Skin of body (tissue), 2 donors: ENCODE measurements around the gene PDCL2. TPM values are rescaled to one million over a fixed set of nuclear protein-coding genes. Genes with fewer than 3 reads are reported as not detected.
"Not testable (repeated sequence)": the region's sequence is repeated elsewhere in the genome, so short reads cannot be mapped to it uniquely, and the experiment has no call there.

Experiments used
- DNase-seq: peaks from one replicate; lab custom pipeline; 2025; lab: John Stamatoyannopoulos, UW
- total RNA-seq: library from RNA; depleted of rRNA; stranded (reverse); fragments of >200 nt; gene quantifications from one replicate; pipeline ENCODE4 v1.2.3, GENCODE V29; 2014

PDCL2 gene
- total RNA-seq, 1 donor from 2014 or later = not detected

DNA sequence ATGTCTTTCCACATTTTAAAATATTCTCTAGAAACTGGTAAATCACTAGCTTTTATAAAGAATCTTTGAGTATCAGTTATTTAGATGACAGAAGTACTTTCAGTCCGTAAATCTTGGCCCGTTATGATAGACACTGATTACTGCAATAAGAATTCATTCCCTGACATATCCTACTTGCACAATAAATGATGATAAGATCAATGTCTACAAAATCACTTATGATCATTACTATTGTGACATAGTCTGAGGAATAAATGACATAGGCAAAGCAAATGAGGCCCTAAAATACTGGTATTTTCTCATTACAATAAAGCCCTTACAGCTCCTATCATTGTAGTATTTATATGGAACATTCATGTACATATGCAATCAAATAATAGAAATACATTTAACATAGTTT, 6.6 kb upstream of the PDCL2 start:
- no peak for DNase-seq

DNA sequence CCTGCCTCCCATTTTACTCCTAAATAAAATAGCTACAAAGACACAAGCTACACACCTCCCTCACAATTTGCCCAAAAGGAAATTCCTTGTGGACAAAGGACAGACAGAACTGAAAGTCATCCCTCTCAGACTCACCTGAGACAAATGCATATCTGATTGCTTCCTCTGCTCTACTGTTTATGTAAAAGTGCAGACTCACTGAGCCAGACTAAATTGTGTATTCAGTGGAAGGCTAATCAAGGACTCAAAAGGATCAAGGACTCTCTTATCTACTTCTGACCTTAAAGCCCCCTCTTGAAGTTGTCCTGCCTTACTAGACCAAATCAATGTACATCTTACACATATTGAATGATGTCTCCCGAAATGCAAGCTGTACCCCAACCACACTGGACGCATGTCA, 3.9 kb downstream of the PDCL2 start:
- DNase-seq = no peak

DNA sequence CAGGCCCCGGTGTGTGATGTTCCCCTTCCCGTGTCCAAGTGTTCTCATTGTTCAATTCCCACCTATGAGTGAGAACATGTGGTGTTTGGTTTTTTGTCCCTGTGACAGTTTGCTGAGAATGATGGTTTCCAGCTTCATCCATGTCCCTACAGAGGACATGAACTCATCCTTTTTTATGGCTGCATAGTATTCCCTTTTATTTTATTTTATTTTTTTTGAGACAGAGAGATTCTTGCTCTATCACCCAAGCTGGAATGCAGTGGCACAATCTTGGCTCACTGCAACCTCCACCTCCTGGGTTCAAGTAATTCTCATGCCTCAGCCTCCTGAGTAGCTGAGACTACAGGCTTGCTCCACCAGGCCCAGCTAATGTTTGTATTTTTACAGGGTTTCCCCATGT, 9.3 kb downstream of the PDCL2 start:
- not testable (repeated sequence) for DNase-seq

DNA sequence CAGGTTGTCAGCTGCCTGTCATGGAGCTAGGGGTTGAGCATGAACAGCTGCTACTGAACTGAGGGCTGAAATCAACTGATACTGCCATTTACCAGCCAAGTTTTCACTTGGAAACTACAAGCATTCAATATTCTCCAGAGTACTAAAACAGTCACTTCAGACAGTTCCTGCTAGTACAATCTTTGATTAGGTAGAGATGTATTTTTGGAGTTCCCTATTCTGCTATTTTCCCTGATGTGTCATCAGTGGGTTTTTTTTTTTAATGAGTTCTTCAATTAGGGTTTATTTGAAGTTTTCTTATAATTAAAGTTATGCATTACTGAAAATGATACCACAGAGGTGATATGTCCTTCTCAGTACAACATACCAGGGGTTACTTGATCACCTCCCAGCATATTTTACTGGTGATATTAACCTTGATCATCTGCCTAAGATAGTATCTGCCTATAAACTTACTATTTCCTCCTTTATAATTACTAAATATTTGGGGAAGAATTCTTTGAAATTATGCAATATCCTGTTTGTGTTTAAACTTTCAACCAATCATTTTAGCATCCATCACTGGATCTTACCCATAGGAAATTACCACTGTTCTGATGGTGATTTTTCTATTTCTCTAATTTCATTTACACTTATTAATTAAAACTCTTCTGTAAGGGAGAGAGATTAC, 13.6 kb downstream of the PDCL2 start:
- DNase-seq = no peak

DNA sequence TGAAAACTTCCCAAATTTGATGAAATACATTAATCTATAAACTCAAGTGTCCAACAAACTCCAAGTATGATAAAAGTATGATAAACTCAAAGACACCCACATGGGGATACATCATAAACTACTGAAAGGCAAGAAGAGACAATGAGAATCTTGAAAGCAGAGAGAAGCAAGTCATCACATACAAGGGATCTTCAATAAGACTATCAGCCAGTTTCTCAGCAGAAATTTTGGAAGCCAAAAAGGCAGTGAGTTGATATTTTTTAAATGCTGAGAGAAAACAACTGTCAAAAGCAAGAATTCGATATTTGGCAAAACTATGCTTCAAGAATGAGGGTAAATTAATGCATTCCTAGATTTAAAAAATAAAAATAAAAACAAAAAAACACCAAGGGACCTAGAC, 16.5 kb downstream of the PDCL2 start:
- DNase-seq = no peak

DNA sequence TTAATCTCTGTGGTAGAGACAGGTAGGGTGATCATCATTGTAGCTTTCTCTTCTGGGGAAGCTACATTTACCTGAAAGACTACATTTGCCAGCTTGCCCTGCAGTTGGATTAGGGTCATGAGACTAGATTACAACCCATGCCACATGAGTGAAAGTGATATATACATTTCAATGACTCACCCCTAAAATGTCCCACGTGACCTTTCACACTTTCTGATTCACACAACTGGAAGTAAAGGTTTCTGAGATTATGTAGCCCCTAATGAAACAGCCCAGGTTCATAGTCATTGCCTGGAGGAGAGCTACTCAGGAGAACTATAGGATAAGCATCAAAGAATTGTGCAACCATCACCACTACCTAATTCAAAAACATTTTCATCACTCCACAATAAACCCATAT, 17.8 kb downstream of the PDCL2 start:
- DNase-seq = no peak

DNA sequence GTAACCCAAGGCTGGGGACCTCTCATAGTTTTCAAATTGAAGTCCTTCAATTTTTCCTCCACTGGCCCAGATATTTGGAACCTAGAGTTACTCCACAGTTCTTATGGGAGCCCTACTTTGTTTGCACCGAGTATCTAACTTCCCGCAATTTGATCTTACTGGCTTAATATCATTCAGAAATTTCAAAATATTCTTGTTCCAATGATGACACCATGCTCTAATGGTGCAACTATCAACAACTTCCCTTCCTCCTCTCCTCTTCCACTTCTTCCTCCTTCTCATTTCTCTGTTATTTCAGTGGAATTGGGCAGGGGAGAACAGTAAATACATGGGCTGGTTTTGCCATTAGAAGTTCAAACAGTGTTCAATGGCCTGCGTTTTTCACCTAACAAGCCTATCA, 20.2 kb downstream of the PDCL2 start:
- no peak for DNase-seq

DNA sequence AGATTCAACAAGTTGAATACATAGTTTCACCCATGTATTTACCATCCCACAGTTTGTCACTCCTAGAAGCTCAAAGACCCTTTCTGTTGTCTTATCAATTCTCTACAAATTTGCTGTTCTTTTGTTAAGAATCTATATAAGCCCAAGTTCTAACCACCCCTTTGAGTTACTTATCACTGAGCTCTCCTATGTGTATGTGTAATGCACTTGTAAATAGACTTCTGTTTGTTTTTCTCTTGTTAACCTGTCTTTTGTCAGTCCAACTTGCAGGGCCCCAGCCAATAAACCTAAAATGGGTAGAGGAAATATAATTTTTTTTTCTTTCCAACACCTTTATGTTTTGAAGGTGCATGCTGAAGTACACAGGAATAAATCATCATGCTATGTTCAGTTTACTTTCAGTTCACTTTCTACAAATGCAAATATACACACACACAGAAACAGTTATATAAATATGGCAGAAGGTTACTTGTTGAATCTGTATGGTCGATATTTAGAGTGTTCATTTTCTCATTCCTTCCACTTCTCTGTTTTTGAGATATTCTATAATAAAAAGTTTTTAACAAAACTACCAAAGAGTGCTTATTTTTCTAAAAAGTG, 23.0 kb downstream of the PDCL2 start:
- DNase-seq = no peak

DNA sequence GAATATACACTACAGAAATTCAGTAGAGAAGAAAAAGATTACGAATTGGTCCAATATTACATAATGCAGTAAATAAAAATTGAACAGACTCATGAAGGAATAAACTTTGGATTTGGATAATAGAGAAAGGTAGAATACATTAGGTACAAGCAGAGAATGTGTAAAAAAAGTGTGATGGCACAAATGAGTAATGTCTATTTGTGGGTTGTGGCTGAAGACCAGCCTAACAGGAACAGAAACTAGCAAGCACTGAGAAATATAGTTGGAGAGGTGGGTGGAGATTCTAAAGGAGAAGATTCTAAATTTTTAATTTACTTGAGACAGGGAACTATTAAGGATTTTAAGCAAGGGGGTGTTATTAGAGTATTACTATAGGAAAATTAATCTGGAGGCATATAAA, 30.2 kb downstream of the PDCL2 start:
- DNase-seq = no peak

DNA sequence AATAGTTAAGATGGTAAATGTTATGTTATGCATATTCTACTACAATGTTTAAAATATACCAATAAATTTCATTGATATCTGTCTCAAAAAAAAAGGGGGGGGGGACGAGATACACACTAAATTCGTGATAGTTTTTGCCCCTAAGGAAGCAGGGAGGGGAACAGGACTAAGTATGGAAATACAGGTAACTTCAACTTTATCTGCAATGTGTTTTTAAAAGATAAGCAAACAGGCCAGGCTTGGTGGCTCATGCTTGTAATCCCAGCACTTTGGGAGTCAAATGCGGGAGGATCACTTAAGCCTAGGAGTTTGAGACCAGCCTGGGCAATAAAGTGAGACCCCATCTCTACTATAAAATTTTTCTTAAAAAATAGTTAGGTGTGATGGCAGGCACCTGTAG, 31.9 kb downstream of the PDCL2 start:
- DNase-seq = no peak

DNA sequence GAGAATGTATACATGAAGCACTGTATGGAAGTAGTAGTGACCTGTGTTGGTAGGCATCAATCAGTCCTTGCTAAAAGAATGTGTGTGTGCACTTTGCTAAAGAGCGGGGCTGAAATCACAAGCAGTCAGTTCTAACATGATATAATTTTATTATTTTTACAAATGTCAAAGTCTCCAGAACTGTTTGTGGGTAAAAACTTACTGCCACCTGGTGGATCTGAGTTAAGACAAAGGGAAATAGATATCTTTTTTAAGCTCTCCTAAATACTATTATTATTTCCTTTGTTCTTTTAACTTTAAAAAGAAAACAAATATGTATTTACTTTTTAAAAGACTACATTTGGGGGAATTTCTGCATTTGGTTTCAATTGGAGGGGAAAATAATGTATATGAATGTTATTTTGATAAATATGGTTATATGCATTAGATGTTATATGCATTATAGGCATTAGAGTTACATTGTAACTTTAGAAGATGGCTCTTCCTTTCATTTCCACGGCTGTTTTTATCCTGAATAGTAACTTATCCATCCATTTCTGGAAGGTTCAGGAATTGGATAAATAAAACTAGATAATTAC, 37.5 kb downstream of the PDCL2 start:
- DNase-seq = no peak

DNA sequence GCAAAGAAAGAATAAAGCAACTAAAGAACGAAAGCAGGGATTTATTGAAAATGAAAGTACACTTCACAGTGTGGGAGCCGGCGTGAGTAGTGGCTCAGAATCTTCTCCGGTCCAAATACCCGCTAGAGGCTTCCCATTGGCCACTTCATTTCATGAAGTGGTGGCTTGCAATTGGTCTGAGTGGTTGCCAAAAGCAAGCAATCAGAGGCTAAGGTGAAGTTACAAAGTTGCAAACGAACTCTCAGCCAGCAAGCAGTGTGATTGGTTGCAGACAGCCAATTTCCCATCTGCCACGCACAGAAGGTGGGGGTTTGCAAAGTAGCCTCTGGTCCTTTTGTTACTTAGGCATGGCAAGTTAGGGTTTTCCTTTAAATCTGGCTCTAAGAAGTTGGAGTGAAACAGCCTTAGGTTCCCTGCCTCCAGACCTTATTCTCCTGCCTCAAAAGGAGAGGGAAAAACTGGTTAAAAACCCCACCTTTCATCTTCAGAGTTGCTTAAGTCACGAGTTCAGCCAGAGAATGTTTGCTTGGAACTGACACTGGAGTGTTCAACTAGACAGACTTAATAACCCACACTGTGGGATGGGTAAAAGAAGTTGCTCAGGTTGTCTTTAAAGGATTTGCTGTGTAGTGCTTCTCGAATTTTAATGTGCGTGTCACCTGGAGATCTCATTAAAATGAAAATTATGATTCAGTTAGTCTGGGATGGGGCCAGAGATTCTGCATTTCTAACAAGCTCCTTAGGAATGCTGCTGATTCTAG, 38.4 kb downstream of the PDCL2 start:
- no peak for DNase-seq

DNA sequence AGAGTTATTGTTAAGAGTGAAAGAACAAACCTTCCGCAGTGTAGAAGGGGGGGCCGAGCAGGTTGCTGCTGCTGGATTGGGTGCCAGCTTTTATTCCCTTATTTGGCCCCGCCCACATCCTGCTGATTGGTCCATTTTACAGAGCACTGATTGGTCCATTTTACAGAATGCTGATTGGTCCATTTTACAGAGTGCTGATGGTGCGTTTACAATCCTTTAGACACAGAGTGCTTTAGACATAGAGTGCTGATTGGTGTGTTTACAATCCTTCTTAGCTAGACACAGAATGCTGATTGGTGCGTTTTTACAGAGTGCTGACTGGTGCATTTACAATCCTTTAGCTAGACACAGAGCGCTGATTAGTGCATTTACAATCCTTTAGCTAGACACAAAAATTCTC, 40.1 kb downstream of the PDCL2 start:
- not testable (repeated sequence) for DNase-seq

DNA sequence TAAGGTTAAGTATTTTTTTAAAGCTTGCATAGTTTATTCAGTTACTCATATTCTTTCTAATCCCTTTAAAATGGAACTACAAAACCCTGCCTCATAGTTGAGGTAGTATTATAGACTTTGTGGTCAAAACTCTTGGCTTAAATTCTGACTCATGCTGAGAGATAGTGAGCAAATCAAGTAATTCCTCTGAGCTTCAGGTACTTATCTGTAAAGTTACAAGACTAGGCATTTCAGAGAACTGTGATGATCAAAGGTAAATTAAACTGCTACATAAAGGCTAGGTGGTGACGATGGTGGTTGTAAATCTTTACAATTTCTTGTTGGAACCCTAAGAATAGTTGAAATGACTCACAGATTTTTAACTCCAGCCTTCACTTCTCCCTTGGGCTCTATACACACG, 42.2 kb downstream of the PDCL2 start:
- DNase-seq = no peak

DNA sequence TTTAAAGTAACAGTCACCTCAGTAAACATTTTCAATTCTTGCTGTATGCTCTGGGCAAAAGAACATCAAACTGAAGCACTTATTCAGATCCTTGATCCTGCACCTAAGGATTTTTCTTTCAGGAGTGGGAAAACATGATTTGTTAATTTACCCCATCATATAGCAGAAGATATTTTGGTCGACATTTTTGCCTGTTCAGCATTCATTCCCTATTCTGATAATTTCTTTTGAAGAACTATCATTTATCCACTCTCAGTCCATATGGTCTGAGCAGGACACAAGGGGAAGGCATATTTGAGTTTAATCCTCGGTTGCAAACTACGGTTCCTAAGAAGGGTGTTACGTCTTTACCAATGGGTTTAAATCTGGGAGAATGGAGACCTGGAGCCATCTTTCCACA, 44.1 kb downstream of the PDCL2 start:
- DNase-seq = no peak

DNA sequence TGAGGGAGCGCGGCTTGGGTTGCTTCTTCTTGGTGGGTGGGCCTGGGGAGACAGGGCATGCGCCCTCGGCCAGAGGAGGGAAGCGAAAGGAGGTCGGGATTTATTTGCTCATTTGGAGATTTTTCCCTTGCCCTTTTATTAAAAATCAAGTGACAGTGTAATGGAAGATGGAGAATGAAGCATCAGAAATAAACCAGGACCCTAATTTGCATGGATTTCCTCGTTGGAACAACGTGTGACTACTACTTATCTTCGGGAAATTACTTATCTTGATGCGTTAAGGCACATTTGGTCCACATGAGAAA, 44.6 kb downstream of the PDCL2 start:
- no peak for DNase-seq

DNA sequence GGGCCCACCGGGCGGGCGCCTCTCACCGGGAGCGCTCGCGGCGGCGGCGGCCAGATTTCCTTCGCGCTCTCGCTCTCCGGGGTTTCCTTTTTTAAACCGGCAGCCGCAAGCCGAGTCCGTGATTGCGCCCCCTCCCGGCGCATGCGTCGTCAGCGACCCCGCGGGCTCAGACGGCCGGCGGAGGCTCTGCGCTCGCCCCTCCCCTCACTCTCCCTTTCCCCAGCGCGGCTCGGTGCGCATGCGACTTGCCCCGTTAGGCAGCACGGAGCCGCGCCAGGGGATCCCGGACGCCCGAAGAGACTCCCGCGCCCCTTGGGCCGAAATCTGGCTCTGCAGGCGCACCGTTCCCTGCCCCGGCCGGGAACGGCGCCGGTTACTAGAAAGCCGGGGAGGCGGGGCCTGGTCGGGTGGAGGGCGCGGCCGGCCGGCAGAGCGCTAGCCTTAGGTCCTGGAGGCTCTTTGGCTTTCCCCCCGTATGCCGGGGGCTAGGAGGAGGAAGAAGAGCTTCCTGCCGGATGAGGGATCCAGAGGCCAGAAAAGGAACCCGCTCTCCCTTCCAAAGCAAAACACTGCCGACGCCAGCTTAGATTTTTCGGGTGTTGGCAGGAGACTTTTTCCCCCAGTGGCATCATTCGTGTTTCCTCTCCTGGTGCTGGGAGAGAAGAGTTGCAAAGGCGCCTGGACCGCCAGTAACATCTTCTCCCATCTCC, 45.1 kb downstream of the PDCL2 start, which contains the start of gene CLOCK:
Gene CLOCK, minus strand, starts transcription at position 154 of the 710 bp plus-strand sequence. CDS start 64,124 bp downstream, outside the sequence.
- DNase-seq = peak; percentile 78

DNA sequence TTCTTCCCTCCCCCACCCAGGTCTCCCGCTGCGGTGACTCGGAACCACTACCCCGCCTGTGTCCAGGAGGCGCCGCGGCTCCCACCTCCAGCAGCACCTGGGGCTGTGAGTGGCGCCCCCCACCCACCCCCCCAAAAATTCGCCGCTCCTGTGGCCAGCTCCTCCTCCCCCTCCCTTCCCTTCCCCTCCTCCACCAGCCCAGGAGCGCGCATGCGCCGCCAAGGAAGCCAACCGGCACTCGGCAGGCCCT, 45.6 kb downstream of the PDCL2 start:
- DNase-seq = no peak

DNA sequence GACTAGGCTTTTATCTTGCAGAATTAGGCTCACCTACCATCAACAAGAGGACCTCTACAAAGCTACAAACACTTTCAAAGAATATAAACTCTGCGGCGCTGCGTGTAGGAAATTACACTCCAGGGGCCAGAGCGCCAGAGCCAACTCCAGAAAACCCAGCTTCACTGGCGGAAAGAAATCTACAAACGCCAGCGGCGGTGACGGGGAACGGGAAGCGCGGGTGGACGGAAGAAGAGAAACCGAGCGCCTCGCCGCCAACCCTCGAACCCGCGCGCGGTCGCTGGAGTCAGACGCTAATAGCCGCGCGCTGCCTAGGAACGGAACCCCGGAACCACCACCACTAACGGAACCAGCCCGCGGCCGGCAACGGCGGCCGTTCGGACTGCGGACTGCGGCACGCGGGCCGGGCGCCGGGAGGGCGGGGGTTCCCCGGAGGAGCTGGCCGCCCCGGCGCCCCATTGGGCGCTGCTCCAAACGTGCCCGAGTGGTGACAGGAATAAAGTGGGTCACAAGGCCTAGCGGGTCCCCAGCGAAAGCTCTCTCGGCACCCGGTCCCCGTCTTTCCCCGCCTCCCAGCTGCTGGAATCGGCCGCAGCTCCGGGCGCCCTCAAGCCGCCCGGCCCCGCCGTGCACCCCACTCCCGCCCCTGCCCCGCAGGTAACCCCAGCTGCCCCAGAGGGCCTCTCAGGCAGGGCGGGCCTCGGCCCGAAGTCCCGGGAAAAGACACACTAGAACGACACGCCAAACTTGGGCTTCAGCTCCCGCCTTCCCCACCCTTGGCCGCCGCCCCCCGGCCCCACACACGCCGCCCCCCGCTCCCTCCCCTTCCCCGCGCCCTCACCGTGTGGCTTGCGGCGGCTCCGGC, 46.2 kb downstream of the PDCL2 start:
- DNase-seq = peak; percentile 68

DNA sequence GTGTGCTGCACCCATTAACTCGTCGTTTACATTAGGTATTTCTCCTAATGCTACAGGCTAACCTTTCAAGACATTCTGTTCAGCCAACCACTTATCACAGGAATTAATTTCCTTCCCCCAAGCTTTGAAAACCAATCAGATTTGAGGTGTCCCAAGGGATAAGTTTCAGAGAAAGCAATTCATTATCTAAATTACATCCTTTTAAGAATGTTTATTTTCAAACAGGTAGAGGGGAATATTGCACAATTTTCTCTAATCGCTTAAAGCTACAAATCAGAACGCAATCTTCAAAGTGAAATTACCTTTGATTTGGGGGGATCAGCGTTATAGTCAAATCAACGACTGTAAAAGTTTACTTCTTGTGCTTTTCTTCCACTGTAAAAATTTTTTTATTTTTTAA, 46.9 kb downstream of the PDCL2 start:
- DNase-seq = no peak

DNA sequence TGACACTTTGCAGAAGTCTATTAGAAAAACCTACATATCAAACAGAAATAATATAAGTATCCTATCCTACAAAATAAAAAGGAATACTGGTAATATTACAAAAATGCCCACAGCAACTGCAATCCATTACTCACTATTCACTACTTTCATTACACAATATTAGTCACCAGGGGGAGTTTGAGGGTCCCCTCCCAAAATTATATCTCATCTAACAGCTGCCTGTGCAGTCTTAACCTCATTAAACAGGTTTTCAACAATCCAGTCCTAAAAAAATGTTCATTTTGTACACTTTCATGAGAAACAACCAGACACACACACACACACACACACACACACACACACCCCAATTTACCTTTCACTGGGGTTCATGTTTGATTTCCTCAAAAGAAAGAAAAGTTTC, 48.2 kb downstream of the PDCL2 start:
- no peak for DNase-seq
